GM21717 (cell line): Measurements from ENCODE around the gene ERVFRD-1.

Experiments used
- ATAC-seq: cut with Tn5 transposase; IDR thresholded peaks from one replicate; pipeline ENCODE4 v1.9.1; 2021; ENCODE audit warnings: mild to moderate bottlenecking, moderate library complexity; ENCODE audit not compliant: unreplicated experiment

ERVFRD-1 gene, protein sequence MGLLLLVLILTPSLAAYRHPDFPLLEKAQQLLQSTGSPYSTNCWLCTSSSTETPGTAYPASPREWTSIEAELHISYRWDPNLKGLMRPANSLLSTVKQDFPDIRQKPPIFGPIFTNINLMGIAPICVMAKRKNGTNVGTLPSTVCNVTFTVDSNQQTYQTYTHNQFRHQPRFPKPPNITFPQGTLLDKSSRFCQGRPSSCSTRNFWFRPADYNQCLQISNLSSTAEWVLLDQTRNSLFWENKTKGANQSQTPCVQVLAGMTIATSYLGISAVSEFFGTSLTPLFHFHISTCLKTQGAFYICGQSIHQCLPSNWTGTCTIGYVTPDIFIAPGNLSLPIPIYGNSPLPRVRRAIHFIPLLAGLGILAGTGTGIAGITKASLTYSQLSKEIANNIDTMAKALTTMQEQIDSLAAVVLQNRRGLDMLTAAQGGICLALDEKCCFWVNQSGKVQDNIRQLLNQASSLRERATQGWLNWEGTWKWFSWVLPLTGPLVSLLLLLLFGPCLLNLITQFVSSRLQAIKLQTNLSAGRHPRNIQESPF

DNA sequence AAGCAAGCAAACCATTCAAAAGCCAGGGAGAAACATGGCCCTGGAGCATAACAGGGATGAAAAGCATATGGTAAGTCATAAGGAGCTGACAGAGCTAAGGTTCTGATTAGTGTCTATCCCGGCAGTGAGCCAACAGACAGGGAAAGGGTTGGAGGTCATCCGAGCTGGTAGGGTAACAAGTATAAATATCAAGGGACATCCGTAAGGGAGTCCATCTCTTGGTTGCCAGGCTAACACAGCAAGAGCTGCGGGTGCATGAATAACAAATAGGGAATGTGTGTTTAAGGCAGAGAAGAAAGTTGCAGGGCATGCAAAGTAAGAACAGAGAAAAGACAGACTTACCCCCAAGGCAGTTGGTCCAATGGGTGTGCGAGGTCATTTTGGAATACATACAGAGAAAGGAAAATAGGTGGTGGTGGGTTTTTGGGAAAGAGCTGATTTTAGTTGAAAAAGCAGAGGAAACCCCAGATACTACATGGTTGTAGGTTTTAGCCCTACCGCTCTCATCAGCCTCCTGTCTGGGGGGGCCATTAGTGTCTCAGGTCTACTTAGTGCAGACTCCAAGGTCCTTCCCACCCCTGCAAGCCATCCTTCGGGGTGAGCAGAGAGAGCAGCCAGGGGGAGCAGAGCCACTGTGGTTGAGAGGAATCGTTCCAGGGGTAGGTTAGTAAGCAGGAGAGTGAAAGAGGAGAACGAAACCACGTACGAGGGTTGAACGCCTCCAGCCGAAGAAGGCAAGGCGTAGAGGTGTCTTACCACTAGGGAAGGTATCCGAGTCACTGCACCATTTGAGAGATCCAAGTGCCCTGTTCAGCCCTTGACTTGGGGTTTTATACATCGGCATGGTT, at the start of gene ERVFRD-1:
ERVFRD-1 (minus strand) TSS at position 805 of the 848 bp plus-strand sequence. CDS start 6,415 bp downstream, outside the sequence.
- ATAC-seq, result no peak

DNA sequence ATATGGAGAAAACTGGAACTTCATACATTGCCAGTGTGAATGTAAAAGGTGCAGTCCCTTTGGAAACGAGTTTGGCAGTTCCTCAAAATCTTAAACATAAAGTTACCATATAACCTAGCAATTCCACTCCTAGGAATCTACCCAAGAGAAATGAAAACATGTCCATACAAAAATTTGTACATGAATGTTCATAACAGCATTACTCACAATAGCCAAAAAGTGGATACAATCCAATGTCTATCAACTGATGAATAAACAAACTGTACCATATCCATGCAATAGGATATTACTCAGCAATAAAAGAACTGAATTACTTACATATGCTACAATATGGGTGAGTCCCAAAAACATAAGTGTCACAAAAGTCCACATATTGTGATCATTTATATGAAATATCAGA, 48.7 kb upstream of the ERVFRD-1 start:
- ATAC-seq, result no peak

DNA sequence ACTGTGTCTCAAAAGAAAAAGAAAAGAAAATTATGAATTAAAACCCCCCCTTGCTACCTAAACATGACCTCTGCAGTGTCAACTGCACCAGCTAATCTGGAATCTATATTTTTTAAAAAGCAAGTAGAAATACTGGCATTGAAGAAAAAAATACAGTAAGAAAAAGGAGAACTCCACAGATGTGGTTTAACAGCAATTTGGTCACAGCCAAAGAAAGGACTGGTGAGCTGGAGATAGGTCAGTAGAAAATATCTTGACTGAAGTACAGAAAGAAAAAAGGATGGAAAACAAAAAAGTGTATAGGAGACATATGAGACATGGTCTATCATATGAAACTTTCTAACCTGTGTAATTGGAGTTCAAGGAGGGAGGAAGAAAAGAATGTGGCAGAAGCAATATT, 44.1 kb upstream of the ERVFRD-1 start:
- ATAC-seq, result no peak

DNA sequence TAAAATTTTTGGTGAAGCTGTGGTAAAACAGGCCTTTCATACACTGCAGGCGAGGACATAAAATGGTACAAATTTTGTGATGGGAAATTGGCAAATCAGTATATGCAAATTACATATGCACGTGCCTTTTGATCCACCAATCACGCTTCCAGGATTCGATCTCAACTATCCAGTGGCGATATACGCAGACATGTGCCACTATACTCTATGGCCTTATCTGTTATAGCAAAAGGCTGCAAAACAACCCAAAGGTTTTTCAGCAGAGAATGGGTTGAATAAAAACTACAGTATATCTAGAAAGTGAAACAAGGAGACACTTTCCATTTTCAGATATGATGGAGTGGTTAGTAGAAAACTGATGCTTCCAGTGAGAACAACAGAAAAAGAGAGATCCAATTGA, 41.9 kb upstream of the ERVFRD-1 start:
- no peak for ATAC-seq

DNA sequence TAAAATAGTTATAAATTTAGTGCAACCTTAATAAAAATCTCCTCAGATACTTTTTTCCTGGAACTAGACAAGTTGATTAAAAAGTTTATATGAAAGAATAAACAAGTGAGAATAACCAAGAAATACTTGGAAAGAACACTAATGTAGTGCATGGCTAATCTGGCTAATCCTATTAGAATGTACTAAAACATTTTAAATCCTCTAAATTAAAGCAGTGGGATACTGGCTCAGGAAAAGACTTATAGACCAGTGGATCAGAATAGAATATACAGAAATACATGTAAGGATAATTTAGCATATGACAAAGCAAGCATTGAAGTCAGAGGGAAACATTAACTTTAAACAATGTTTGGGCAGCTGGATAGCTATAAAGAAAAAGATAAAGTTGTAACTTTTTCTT, 41.1 kb upstream of the ERVFRD-1 start:
- no peak for ATAC-seq

DNA sequence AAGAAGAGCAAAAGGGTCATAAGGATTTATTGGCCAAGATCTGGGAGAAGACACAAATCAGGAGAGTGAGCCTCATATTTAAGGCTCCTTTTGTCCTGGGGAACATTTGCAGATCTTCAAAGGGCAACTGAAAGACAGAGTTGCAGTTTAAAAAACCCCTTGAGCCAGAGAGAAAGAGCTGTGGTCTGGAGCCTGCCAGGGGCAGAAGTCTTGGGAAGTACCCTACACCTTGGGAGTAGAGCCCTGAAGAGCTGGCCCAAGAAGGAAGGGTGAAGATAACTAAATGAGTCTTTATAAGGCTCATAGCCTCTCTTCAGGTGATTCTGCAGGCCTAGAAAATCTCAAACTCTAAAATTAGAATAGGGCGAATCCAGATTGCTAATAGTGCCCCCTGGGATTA, 40.0 kb upstream of the ERVFRD-1 start:
- no peak for ATAC-seq

DNA sequence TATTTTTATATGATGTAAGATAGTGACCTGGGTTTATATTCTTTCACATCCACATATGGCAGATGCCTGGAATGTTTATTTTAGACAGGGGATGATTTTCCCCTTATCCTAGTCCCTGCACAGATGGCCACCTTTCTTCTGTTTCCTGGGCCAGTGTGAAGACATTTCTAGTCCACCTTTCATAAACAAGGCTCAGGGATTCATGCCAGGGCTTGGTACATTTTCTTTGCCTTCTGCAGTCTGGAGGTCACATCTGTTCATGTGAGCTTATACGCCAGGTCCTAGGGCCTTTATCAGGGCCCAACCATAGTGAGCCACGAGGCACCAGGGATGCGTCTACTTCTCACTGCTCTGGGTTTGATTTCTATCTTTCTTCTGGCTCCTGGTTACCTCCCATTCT, 38.0 kb upstream of the ERVFRD-1 start:
- no peak for ATAC-seq

DNA sequence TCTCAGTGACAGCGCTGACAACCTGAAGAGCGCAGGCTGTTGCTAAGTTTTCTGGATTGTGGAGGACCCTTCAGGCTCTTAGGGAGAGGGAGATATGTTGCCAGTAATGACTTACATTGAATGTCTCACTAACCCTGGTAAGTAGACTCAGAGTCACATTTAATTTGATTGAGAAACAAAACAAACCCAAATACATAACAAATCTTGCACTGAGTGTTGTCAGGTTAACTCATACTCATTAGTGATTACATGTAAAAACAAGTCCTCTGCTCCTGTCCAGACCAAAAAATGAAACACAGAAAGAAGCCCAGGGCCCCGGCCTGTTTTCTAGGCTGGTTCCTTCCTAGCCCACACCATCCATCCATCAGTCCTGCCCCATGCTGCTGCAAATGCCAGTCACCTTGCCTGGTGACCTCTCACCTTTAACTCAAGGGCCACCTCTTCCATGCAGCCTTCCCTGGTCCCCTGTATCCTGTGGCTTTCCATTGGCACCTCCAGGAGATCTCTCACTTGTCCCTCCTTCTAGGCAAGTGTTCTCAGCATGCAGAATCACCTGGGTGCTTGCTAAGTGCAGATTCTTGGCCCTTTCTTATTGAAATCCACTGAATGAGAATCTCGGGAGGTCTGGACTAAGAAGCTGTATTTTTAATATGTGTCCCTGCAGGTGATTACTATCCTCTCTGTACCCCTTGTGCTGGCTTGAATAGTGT, 34.7 kb upstream of the ERVFRD-1 start:
- ATAC-seq, result no peak

DNA sequence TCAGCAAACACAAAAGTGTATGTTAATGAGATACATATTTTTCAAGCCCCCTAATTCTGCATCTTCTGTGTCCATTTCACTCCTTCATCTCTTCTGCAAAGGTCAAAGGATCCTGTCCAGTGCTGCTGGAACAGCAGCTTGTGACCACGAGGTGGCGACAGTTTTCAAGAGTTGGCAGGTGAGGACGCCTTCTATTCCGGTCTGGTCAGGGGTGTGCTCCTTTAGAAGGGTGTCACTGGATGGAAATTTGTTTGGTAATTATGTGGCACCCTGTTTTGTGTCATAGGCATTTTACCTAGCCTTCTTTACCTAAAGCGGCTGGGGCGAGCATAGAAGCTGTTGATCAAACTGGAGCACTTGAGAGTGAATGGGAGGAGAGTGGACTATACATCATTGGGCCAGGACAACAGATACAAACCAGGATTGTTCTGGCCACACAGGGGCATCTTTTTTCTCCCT, 32.9 kb upstream of the ERVFRD-1 start:
- peak; percentile 82 for ATAC-seq

DNA sequence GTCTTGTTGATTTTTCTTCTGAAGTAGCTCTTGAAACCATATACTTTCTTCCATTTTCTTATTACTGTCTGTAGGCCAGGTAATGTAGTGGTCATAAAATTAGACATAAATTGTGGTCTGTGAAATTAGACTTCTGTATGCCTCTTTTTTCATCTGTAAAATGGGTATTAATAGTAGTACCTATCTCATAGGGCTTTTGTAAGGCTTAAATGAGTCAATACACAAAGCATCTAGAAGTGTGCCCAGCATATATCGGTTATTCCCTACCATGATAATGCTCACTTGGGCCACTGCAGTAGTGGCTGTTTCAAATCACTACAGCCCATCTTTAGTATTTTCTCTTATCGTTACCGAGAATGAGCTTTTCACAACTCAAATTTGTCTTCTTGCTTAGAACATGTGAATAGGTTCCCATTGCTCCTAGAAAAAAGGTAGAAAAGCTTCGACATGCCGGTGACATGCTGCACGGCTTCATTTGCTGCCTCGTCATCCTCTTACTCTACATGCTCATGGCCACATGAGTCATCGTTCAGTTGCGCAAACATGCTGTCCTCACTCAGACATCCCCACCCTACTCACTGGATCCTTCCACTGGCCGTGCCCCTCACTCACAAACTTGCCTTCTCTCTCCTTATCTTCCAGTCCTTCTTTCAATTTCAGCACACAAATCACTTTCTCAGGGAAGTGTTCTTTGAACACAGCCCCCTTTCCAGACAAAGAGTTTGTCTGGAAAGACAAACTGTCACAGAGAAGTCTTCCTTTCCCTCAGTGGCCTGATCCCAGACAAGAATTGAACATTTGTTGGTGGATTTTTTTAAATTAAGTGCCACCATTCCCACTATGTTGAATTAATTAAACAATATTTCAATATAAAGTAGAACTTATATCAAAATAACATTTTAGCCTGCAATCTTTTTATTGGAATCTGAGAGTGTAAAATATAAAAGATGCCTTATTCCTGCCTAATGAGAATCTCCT, 32.2 kb upstream of the ERVFRD-1 start:
- ATAC-seq, result no peak

DNA sequence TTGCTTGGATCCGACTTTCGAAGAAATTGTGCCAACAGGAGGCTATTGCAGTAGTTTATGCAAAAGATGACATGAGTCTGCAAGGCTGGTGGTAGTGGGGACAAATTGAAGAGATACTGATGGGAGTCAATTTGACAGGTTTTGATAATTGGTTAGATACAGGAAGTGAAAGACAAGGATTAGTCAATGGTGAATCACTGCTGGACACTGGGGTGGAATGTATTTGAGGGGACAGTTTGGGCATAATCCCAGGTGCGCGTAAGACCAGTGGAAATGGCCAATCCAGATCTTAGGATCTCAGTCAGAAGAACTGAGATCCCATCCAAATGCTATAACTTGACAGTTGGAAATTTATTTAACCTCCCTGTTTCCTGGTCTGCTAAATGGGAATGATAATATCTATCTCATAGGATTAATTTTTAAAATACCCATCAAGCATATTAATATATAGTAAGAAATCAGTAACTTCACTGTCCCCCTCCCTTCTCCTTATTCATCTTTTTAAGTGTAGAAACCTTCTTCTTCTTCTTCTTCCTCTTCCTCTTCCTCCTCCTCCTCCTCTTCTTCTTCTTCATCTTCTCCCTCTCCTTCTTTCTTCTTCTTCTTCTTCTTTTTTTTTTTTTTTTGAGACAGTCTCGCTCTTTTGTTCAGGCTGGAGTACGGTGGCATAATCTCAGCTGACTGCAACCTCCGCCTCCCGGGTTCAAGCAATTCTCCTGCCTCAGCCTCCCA, 30.9 kb upstream of the ERVFRD-1 start:
- ATAC-seq, result no peak

DNA sequence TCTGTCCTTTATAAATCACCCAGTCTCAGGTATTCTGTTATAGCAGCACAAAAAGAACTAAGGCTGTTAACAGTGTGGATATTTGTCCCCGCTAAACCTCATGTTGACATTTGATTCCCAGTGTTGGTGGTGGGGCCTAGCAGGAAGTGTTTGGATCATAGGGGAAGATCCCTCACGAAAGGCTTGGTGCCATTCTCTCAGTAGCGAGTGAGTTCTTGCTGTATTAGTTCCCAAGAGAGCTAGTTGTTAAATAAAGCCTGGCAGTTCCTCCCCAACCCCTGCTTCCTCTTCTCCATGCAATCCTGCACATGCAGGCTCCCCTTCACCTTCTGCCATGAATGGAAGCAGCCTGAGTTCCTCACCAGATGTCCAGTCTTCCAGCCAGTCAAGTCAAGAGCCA, 29.8 kb upstream of the ERVFRD-1 start:
- no peak for ATAC-seq

DNA sequence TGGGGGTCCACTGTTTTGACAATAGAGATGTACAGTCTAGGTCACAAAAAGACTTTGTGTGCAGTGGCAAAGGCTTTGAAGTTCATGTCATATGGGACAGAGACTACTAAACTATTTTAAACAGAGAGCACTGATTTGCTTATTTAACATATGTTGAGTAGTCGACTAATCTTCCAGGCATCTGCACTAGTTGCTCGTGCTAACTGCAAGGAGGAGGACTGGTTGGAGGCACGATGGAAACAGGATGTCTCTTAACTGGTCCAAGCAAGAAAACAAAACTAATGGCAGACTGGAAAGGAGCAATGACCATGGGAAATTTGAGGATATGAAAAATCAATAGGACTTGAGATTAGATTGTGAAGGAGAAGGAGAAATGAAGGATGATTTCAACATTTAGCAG, 28.5 kb upstream of the ERVFRD-1 start:
- no peak for ATAC-seq

DNA sequence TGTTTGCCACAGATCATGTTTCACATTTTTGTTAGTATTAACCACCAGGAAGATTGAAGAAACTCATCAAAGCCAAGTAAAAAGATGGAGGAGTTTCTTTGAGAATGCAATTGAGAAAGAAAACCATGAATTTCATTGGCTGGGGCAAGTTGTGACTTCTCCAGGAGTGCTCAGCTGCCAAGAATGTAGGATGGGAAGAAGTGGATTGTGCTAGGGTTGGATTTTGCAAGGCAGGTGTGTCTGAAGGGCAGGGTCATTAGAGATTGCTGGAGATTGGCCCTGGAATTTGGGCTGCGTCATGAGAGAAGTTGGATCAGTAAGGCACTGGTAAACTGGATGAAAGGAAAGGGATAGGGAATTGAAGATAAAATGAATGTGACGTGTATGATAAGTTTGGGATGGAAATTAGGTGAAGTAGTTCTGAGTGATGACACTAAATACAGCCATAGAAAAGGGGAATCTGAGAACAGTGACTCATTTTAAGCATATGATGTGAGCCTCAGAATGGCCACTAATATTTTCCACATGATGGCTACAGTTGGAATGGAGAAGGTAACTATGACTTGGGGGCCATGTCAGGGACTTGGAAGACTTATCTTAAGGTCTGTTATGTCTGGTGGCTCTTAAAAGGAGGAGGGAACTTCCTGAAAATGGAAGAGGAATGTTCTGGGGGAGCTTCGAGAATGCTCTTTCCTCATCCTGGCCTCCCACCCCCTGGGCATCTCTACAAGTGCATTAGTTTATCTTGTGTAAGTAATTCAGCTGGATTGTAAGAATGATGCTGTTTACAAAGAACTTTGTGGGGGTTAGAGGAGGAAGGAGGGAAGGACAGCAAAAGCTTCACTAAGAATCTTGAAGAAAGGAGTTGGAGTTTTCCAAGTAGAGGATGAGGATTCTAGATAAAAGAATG, 27.8 kb upstream of the ERVFRD-1 start:
- ATAC-seq, result no peak

DNA sequence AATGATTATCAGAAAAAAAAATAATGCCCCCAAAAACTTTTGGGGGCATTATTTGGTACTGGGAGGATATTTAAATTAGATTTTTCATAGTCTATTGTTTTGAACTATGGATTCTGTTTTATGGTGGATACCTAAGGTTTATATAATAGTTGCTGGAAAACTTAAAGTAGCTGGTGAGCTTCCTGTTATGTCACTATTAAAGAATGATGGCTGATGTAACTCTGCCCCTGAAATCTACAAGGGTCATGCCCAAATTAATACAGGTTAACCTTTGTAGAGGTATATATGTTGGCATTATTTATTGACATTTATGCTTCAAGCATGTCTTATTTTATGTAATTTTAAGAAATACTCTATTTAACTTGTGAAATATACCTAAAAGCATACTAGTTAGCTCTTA, 25.3 kb upstream of the ERVFRD-1 start:
- no peak for ATAC-seq

DNA sequence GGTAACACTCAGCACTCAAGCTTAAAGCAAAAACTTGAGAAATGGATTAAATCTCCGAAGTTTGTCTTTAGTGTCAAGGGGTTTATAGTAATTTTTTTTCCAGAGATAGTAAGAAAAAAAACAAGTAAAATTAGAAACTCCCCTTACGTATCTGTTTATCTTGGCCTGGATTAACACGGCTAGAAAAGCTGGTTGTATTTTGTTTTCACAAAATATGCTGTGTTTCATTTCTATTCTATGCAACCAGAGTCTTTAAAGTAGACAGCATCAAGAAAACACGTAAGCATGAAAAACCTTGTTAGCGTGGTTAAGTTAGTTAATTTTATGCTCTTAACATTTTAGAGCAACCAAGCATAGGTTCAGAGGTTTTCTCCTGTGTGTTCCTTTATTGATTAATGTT, 21.8 kb upstream of the ERVFRD-1 start:
- ATAC-seq, result no peak

DNA sequence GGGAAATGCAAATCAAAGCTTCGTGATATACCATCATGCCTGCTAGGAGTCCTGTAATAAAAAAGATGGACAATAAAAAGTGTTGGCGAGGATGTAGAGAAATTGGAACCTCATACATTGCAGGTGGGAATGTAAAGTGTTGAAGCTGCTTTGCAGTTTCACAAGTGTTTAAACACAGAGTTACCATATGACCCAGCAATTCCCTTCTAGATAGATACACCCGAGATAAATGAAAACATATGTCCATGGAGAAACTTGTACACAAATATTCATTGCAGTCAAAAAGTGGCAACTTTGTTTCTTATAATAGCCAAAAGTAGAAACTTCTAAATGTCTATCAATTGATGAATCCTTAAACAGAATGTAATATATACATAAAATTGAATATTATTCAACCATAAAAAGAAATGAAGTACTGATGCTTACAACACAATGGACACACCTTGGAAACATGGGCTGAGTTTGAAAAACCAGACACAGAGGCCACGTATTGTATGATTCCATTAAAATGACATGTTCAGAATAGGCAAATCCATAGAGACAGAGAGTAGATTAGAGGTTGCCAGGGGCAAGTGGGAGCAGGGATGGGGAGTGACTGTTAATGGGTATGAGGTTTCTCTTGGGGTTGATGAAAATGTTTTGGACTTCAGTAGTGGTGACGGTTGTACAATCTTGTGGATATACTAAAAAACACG, 20.8 kb upstream of the ERVFRD-1 start:
- no peak for ATAC-seq

DNA sequence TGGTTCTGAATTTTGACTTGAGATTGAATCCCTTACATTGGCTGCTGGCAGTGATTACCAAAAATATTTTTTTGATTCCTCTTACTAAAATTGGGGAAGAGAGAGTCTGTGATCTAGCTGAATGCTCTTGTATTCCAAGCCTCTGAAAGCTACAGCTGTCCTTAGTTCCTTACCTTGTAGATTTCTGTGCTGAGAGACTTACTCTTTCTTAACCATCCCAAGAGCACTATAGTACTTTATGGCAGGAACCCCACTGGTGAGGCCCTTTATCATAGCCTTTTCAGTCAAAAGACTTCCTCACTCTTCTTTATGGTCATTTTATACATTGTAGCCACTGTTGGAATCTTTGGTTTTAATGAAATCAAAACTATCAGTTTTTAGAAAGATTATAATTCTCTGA, 19.1 kb upstream of the ERVFRD-1 start:
- no peak for ATAC-seq
